GM19467 (cell line): ENCODE data around the gene NARS2.
A peak's percentile ranks its signal among the peaks of the same experiment; 100 is the strongest.
"Not testable (repeated sequence)": the region's sequence is repeated elsewhere in the genome, so short reads cannot be mapped to it uniquely, and the experiment has no call there.

Experiments used
- ATAC-seq: cut with Tn5 transposase; IDR thresholded peaks from one replicate; pipeline ENCODE4 v1.9.1; 2021; ENCODE audit warnings: mild to moderate bottlenecking, moderate library complexity; ENCODE audit not compliant: unreplicated experiment

NARS2 gene, protein sequence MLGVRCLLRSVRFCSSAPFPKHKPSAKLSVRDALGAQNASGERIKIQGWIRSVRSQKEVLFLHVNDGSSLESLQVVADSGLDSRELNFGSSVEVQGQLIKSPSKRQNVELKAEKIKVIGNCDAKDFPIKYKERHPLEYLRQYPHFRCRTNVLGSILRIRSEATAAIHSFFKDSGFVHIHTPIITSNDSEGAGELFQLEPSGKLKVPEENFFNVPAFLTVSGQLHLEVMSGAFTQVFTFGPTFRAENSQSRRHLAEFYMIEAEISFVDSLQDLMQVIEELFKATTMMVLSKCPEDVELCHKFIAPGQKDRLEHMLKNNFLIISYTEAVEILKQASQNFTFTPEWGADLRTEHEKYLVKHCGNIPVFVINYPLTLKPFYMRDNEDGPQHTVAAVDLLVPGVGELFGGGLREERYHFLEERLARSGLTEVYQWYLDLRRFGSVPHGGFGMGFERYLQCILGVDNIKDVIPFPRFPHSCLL

DNA sequence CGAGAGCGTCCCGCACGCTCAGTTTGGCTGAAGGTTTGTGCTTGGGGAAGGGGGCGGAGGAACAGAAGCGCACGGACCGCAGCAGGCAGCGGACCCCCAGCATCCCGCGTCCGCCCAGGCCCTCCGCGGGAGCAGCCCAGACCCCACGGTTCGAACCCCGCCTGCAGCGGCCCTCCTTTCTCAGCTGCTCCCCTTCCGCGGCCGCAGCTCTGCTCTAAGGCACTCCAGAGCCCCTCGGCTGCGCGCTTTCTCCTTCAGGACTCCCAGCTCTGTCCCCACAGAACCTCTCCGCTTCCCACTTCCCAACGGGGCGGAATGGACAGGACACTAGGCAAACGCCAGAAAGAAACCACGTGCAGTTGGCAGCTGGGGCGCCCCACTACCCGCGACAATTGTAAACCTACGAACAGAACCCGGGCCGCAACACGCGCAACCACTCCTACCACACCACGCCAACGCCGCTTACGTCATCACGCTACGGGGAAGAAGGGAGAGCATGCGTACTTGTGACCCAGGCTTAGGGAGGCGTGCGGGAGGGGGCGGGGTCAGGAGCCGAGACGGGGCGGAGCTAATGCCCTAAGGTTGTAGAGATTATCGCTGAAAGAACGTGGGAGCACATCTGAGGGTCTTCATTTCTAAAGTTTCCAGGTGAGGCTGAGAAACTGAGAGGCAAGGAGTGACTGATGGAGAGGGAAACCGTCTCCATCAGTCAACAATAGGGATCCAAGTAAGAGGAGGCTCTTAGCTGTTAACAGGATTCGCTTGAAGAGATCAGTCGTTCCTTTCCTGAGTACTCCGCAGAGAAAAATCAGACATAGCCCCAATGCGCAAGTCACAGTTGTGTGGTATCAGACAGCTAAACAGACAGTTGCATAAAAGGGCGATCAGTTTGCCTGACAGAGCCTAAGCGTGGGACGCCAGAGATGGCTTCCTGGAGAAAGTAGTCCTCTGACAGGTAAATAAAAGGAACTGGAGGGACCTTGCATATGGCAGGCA is at the start of gene NARS2:
Gene NARS2 (minus strand): TSS at position 479 of the 996 bp plus-strand sequence. CDS start 376 bp downstream, at position 103.
- ATAC-seq: peak; percentile 88

GRCh38 chr11:78622666-78623065 is 48.0 kb upstream of the NARS2 start:
- ATAC-seq: no peak

DNA sequence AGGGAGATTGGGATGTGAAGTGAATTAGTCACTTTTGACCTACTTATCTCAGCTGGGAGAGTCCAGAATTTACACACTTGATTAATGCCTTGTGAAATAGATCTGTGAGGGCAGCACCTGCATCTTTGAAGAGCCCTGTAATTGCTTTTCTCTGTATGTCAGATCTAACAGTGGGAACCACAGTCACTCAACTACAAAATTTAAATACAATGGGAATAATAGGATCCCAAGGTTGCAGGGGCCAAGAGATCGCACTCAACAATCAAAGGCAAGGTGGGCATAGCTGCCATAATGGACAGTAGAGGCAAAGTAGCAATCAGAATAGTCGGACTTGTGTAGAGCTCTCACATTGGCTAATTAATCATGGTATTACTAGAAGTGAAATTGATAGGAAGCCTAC is 45.5 kb upstream of the NARS2 start:
- no peak for ATAC-seq

- no peak for ATAC-seq
Observed at GRCh38 chr11:78615724-78616123, 41.1 kb upstream of the NARS2 start.

GRCh38 chr11:78613378-78613813 is 38.7 kb upstream of the NARS2 start:
- no peak for ATAC-seq

GRCh38 chr11:78612721-78613377 is 38.2 kb upstream of the NARS2 start:
- ATAC-seq: no peak

GRCh38 chr11:78609321-78609720 is 34.7 kb upstream of the NARS2 start:
- not testable (repeated sequence) for ATAC-seq

DNA sequence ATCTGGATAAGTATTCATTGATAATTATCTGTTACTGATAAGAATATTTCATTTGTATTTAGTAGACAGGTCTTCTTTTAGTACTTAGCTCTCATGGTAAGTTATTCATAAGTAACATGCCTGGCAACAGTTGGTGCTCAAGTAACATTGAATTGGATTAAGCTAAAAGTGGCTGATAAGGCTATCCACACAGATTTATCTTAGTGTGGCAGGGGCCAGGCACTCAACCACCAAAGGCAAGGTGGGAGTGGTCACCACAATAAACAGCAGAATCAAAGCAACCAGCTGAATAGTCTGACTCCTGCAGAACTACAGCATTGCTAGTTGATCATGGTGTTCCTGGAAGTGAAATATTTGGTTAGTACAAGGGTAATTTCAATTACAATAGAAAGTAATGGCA is 33.0 kb upstream of the NARS2 start:
- no peak for ATAC-seq

- ATAC-seq: no peak
Observed at GRCh38 chr11:78606667-78607066, 32.0 kb upstream of the NARS2 start.

DNA sequence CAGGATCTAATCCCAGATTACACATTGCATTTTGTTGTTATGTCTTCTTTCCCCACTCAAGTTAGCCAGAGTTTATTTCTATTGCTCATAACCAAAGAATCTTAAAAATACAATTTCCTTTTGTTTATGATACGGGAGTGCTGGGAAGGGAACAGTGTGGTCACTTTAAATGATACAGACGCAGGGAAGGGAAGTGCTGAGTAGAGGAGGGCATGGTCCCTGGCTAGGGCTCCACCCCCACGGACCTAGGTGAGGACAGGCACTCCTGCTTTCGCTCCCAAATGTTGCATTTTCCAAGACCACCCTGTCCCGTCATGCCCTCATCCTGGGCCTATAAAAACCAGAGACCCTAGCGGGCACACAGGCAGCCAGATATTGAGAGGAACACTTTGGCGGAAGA is 30.6 kb upstream of the NARS2 start:
- ATAC-seq: no peak

- ATAC-seq: no peak
Observed at GRCh38 chr11:78603792-78604191, 29.1 kb upstream of the NARS2 start.

DNA sequence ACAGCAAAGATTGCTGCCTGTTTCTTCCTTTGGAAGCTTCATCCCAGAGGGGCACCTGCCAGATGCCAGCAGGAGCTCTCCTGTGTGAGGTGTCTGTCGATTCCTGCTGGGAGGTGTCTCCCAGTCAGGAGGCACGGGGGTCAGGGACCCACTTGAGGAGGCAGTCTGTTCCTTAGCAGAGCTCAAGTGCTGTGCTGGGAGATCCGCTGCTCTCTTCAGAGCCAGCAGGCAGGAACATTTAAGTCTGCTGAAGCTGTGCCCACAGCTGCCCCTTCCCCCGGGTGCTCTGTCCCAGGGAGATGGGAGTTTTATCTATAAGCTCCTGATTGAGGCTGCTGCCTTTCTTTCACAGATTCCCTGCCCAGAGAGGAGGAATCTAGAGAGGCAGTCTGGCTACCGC is 28.1 kb upstream of the NARS2 start:
- ATAC-seq: not testable (repeated sequence)

GRCh38 chr11:78601066-78601465 is 26.4 kb upstream of the NARS2 start:
- ATAC-seq: not testable (repeated sequence)

- ATAC-seq: not testable (repeated sequence)
Observed at GRCh38 chr11:78597579-78597978, 22.9 kb upstream of the NARS2 start.

GRCh38 chr11:78595436-78596130 is 20.9 kb upstream of the NARS2 start:
- no peak for ATAC-seq

GRCh38 chr11:78594814-78595213 is 20.1 kb upstream of the NARS2 start:
- ATAC-seq: no peak

GRCh38 chr11:78588517-78588916 is 13.9 kb upstream of the NARS2 start:
- no peak for ATAC-seq

DNA sequence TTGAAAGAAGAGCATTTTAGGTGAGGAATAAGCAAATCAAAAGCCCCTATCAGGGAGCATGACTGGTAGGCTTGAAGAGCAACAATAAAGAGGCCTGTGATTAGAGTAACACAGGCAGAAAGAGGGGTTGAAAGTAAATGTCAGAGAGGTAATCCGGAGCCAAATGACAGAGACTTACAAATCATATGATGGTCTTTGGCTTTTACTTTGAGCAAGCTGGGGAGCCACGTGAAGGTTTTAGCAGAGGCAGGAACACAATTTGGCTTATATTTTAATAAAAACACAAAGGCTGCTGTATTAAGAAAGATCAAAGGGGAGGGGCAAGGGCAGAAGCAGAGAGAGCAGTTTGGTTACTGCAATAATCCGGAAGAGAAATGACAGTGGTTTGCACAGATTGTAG is 12.8 kb upstream of the NARS2 start:
- no peak for ATAC-seq

DNA sequence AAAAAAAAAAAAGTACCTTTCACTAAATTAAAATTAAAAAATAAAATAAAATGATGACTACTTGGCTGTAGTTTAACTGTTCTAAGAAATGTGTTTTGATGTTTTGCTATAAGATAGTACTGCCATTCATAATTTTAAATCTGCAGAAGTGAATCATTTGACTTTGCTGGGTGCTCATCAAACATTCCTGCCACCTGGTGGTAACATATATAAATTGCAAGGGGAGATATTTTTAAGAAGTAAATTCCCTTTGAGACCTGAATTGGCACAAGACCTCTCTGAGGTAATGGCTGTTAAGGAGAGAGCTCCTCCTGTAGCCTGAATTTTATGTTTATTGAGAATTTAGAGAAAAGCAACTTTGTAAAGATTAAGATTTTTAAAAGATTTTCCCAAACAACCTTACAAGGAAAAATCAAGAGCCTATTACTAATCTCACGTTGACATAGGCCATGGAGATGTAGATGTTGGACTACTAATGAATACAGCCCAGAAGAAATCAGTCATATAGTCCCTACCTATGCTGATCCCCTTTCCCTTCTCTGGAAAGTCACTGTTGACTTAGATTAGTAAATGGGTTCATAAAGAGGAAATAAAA is 11.9 kb upstream of the NARS2 start:
- no peak for ATAC-seq

DNA sequence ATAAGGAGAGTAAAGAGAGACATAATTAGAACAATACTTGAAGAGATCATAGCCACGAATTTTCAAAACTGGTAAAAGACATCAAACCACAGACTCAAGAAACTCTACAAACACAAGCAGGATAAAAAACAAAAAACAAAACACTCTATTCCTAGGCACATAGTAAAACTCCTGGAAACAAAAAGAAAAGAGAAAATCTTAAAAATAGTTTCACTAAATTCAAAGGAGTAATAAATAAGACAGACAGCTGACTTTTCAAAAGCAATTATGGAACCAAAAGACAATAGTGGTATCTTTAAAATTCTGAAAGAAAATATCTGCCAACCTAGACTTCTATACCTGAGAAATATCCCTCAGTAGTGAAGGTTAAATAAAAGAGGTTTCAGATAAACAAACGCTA is 9.2 kb upstream of the NARS2 start:
- no peak for ATAC-seq
